ENCODE results near the gene ESYT3.

- TF ChIP-seq CTCF (IDR thresholded peaks at IDR 0.05 in 4 of 5, conservative IDR thresholded peaks at IDR 0.05 in 1 of 5): no peak
- TF ChIP-seq POLR2A (IDR thresholded peaks at IDR 0.05): no peak
Observed at GRCh38 chr3:138477120-138477519, 42.7 kb downstream of the ESYT3 start.

All from gastrocnemius medialis (tissue), 4 donors.